GM21529 (cell line): ENCODE results near the gene CDRT15L2.
"Not testable (repeated sequence)": the region's sequence is repeated elsewhere in the genome, so short reads cannot be mapped to it uniquely, and the experiment has no call there.

Experiments used
- ATAC-seq: cut with Tn5 transposase; IDR thresholded peaks from one replicate; pipeline ENCODE4 v1.9.1; 2021; ENCODE audit not compliant: unreplicated experiment

CDRT15L2 gene

GRCh38 chr17:20573216-20573615 lies 6.3 kb upstream of the CDRT15L2 start:
- not testable (repeated sequence) for ATAC-seq

- ATAC-seq, result not testable (repeated sequence)
These were observed 4.5 kb upstream of the CDRT15L2 start for GRCh38 chr17:20575071-20575470.

DNA sequence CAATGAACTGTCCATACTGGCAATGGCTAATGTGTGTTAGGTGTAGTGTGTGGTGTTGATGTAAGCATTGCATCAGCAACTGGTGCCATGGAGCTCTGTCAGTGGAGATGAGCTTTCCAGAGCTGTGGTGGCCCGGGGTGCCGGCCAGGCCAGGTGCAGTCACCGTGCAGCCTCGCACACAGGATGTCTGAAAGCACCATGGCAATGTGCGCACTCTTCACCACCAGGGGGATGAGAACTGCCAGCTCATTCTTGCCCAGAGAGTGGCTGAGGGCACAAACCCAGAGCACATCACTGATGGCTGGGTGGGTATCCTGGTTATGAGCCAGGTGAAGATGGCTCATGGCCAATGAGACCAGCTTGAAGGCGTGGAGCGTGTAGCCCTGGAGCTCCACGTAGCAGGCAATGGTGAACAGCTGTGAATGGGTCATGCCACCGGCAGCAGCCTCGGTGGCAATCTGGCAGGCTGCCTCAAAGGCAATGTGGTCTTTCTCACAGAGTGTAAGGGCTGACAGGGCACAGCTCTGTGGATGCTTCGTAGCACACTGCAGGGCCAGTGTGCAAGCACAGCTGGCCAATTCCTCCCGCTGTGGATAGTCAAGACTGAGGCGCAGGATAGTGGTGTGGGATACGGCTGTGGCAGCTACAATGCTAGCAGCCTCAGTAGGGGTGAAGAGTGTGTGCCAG lies 4.5 kb downstream of the CDRT15L2 start:
- ATAC-seq, result not testable (repeated sequence)

- not testable (repeated sequence) for ATAC-seq
These were observed 9.4 kb downstream of the CDRT15L2 start for GRCh38 chr17:20588744-20589453.

DNA sequence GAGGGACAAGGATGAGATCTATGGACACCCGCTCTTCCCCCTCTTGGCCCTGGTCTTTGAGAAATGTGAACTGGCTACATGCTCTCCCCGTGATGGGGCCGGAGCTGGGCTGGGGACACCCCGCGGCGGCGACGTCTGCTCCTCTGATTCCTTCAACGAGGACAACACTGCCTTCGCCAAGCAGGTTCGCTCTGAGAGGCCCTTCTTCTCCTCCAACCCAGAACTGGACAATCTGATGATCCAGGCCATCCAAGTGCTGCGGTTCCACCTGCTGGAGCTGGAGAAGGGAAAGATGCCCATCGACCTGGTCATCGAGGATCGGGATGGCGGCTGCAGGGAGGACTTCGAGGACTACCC lies 9.9 kb downstream of the CDRT15L2 start:
- ATAC-seq, result not testable (repeated sequence)

DNA sequence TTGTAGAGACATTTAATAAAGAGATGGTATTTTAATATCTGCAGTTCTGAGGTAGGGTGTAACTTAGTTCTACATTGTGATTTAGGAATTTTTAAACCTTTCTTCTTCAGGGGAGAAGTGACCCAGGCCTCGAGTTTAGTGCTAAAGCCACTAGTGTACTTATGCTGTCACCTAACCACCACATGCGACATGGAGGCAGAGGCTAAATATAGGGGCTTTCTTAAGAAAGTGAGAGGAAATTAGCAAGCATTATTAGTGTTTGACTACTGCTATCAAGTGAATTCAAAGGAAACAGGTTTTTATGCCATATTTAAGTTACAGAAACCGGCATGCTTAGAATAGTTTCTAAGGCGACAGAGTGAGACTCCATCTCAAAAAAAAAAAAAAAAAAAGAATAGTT lies 11.5 kb downstream of the CDRT15L2 start:
- not testable (repeated sequence) for ATAC-seq

DNA sequence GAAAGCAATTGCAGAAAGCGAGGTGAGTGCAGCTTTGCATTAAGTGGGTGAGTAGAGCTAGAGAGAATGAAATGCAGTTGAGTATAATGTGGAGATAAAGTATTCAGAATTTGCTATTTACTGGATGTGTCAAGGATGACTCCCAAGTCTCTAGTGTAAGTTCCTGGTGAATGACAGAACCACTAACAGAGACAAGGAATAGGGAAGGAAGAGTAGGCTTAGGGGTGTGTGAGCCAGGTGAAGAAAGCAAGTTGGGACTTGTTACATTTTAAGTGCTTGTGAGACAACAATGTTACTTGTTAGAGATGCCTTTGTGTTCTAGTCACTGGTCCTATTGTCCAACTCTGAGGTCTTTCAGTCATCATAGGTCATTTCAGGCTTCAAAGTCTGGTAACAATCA lies 26.0 kb downstream of the CDRT15L2 start:
- not testable (repeated sequence) for ATAC-seq

GRCh38 chr17:20609490-20609889 lies 30.0 kb downstream of the CDRT15L2 start:
- ATAC-seq, result not testable (repeated sequence)

- ATAC-seq, result no peak
These were observed 31.8 kb downstream of the CDRT15L2 start for GRCh38 chr17:20611309-20611708.

DNA sequence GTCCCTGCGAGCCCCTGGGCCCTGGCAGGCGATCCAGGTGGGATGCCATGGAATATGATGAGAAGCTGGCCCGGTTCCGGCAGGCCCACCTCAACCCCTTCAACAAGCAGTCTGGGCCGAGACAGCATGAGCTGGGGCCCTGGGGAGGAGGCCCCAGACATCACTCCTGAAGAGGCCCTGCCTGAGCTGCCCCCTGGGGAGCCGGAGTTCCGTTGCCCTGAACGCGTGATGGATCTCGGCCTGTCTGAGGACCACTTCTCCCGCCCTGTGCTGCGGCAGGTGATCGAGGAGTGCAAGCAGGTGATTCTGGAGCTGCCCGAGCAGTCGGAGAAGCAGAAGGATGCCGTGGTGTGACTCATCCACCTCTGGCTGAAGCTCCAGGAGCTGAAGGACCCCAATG lies 33.1 kb downstream of the CDRT15L2 start:
- no peak for ATAC-seq

DNA sequence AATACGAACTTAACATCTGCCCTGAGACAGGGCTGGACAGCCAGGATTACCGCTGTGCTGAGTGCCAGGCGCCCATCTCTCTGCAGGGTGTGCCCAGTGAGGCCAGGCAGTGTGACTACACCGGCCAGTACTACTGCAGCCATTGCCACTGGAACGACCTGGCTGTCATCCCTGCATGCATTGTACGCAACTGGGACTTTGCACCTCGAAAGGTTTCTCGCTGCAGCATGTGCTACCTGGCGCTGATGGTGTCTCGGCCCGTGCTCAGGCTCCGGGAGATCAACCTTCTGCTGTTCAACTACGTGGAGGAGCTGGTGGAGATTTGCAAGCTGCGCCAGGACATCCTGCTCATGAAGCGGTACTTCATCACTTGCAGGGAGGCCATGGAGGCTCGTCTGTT lies 33.7 kb downstream of the CDRT15L2 start:
- no peak for ATAC-seq

GRCh38 chr17:20613905-20614304 lies 34.4 kb downstream of the CDRT15L2 start:
- no peak for ATAC-seq

DNA sequence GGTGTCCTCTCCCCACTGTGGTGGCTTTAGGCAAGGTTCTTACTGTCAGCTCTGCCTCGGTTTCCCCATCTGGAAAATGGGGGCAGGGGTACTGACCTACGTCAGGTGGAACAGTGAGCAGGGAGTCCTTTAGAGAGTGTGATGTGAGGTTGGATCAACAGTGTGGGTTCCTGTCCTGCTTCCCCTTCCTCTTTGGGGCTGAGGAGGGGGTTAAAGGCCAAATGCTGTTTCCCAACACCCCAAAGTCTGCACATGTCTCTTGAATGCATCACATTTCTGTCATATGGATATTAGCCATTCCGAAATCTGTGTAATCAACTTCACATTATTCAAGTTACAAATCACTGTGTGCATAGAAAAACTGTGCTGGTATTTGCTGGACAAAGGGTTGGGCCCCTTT lies 35.9 kb downstream of the CDRT15L2 start:
- not testable (repeated sequence) for ATAC-seq
